Coronary artery (tissue), 2 donors: ENCODE results near the gene CBR1.

Experiments
- DNase-seq: peaks from one replicate; pipeline ENCODE4 v3.0.0-alpha.2; 2017; ENCODE audit warnings: low spot score
- H3K27ac ChIP-seq, 2 donors: fragments of 200-600 bp; sonication (generic); one replicate each; pipeline ENCODE4 v1.5.1; 2016 to 2019
- H3K4me3 ChIP-seq: fragments of 200-600 bp; sonication (generic); 2 replicates; pipeline ENCODE4 v1.5.1; 2016; ENCODE audit warnings: mild to moderate bottlenecking, moderate library complexity
- TF ChIP-seq, protein P1 (sequence below): fragments of 200-600 bp; sonication (generic); IDR thresholded peaks from one replicate; pipeline ENCODE4 v1.5.1; 2019; ENCODE audit warnings: antibody characterized with exemption

Gene CBR1

DNA sequence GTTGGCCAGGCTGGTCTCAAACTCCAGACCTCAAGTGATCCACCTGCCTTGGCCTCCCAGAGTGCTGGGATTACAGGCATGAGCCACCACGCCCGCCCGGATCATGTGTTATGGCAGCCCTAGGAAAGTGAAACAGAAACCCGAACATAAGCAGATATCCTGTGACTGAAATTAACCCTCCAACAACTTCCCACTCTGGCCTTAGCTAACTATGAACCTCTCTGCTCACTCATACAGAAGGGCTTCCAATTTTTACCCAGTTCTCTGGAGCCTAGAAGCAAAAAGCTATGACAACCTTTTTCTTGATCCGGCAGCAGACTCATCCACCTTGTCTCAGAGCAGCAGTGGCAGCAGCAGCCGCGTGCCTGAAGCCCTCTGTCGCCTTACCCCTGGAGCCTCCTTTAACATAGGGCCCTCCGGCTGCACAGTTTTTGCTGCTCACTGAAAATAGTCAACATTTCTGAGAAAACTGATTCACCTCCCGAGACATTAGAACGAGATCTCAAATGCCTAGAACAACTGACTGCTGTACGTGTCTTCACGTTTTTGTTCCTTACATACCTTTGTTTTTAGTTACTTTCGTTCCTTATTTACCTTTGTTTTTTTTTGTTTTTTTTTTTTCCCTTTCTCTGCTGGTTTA is 9.3 kb downstream of the CBR1 start:
- Histone ChIP-seq H3K27ac (no peak overlapping the region), H3K4me3 (no peak overlapping the region)
- TF ChIP-seq, protein P1, sequence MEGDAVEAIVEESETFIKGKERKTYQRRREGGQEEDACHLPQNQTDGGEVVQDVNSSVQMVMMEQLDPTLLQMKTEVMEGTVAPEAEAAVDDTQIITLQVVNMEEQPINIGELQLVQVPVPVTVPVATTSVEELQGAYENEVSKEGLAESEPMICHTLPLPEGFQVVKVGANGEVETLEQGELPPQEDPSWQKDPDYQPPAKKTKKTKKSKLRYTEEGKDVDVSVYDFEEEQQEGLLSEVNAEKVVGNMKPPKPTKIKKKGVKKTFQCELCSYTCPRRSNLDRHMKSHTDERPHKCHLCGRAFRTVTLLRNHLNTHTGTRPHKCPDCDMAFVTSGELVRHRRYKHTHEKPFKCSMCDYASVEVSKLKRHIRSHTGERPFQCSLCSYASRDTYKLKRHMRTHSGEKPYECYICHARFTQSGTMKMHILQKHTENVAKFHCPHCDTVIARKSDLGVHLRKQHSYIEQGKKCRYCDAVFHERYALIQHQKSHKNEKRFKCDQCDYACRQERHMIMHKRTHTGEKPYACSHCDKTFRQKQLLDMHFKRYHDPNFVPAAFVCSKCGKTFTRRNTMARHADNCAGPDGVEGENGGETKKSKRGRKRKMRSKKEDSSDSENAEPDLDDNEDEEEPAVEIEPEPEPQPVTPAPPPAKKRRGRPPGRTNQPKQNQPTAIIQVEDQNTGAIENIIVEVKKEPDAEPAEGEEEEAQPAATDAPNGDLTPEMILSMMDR = no peak
- DNase-seq = no peak

DNA sequence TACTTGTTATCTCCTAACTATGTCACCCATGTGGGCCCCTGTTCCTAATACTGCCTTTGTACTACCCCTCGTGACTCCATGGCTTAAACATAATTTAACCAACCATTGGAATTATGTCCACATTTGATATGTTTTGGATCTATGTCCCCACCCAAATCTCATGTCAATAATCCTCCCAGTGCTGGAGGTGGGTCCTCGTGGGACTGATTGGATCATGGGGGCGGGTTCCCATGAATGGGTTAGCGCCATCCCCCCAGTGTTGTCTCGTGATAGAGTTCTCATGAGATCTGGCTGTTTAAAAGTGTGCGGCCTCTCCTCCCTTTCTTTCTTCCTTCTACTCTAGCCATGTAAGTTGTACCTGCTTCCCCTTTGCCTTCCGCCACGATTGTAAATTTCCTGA is 9.8 kb downstream of the CBR1 start:
- TF ChIP-seq, protein P1 = no peak
- DNase-seq = no peak
- Histone ChIP-seq H3K27ac (no peak overlapping the region), H3K4me3 (no peak overlapping the region)

- Histone ChIP-seq H3K4me3 (no peak overlapping the region), H3K27ac (no peak overlapping the region)
- TF ChIP-seq, protein P1 = no peak
- no peak for DNase-seq
Observed at GRCh38 chr21:36080386-36080785, 10.6 kb downstream of the CBR1 start.

GRCh38 chr21:36082237-36082664 is 12.4 kb downstream of the CBR1 start:
- Histone ChIP-seq H3K4me3 (no peak overlapping the region), H3K27ac (no peak overlapping the region)
- DNase-seq = no peak
- TF ChIP-seq, protein P1 = no peak

GRCh38 chr21:36087362-36088138 is 17.7 kb downstream of the CBR1 start:
- TF ChIP-seq, protein P1 = no peak
- no peak overlapping the region for H3K4me3 ChIP-seq
- no peak for DNase-seq
- no peak overlapping the region for H3K27ac ChIP-seq

DNA sequence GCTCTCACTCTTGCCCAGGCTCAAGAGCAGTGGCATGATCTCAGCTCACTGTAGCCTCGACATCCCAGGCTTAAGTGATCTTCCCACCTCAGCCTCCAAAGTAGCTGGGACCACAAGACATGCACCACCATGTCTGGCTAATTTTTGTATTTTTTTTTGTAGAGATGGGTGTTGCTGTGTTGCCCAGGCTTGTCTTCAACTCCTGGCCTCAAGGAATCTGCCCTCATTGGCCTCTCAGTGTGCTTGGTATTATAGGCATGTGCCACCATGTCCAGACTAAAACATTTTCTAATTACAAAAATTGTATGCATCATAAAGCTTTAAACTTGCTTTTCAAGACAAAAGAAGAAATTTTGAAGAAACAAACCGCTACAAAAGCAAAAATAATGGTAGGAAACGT is 20.1 kb downstream of the CBR1 start:
- Histone ChIP-seq H3K4me3 (no peak overlapping the region), H3K27ac (no peak overlapping the region)
- TF ChIP-seq, protein P1 = no peak
- no peak for DNase-seq

- Histone ChIP-seq H3K4me3 (no peak overlapping the region), H3K27ac (no peak overlapping the region)
- no peak for DNase-seq
- TF ChIP-seq, protein P1 = no peak
Observed at GRCh38 chr21:36092681-36093080, 22.9 kb downstream of the CBR1 start.
